Osteoblast (primary cell): ENCODE data around the gene HIGD2A. TPM values are rescaled to one million over a fixed set of nuclear protein-coding genes. Genes with fewer than 3 reads are reported as not detected.

Source experiments
- DNase-seq: peaks from one replicate; pipeline ENCODE4 v3.0.0; 2011; ENCODE audit warnings: low spot score, mixed read lengths; ENCODE audit not compliant: insufficient read length; ENCODE audit errors: missing footprints
- H2AFZ ChIP-seq: 2 replicates; pipeline ENCODE4 v1.6.0; 2011; ENCODE audit warnings: mild to moderate bottlenecking, low read length
- H3K27ac ChIP-seq: 2 replicates; pipeline ENCODE4 v1.5.1; 2011; ENCODE audit warnings: mild to moderate bottlenecking, low read depth, low read length, moderate library complexity
- H3K27me3 ChIP-seq: 2 replicates; pipeline ENCODE4 v1.6.0; 2012; ENCODE audit warnings: mild to moderate bottlenecking, control low read depth, inconsistent platforms, low read length, moderate library complexity; ENCODE audit not compliant: insufficient read depth
- H3K36me3 ChIP-seq: 2 replicates; pipeline ENCODE4 v1.5.1; 2011; ENCODE audit warnings: mild to moderate bottlenecking, low read length, control low read depth, moderate library complexity; ENCODE audit not compliant: insufficient read depth
- H3K4me1 ChIP-seq: 2 replicates; pipeline ENCODE4 v1.5.1; 2011; ENCODE audit warnings: mild to moderate bottlenecking, low read length, control low read depth, moderate library complexity; ENCODE audit not compliant: insufficient read depth
- H3K4me2 ChIP-seq: 2 replicates; pipeline ENCODE4 v1.6.0; 2011; ENCODE audit warnings: mild to moderate bottlenecking, low read length; ENCODE audit not compliant: insufficient read depth
- H3K4me3 ChIP-seq: fragments of 200-600 bp; sonication (generic); 3 replicates; pipeline ENCODE4 v1.5.1; 2012; ENCODE audit warnings: mild to moderate bottlenecking, low read length, inconsistent platforms; ENCODE audit not compliant: insufficient read depth
- H3K79me2 ChIP-seq: 2 replicates; pipeline ENCODE4 v1.6.0; 2012; ENCODE audit warnings: mild to moderate bottlenecking, low read length, control low read depth, inconsistent platforms; ENCODE audit not compliant: insufficient read depth
- H3K9me3 ChIP-seq: 2 replicates; pipeline ENCODE4 v1.5.1; 2011; ENCODE audit warnings: low read depth, low read length, control low read depth
- H4K20me1 ChIP-seq: 2 replicates; pipeline ENCODE4 v1.6.0; 2012; ENCODE audit warnings: mild to moderate bottlenecking, low read length, control low read depth; ENCODE audit not compliant: insufficient read depth
- CTCF ChIP-seq: IDR thresholded peaks from 2 replicates; pipeline ENCODE4 v1.5.1; 2011; ENCODE audit warnings: mild to moderate bottlenecking, low read depth, low read length, moderate library complexity; ENCODE audit errors: extremely low read depth
- total RNA-seq: library from RNA; depleted of rRNA; stranded (reverse); fragments of >200 nt; gene quantifications from 2 replicates; pipeline ENCODE4 v1.2.3, GENCODE V29; 2012

The HIGD2A gene
- total RNA-seq, 1 donor = 34.7 TPM

DNA sequence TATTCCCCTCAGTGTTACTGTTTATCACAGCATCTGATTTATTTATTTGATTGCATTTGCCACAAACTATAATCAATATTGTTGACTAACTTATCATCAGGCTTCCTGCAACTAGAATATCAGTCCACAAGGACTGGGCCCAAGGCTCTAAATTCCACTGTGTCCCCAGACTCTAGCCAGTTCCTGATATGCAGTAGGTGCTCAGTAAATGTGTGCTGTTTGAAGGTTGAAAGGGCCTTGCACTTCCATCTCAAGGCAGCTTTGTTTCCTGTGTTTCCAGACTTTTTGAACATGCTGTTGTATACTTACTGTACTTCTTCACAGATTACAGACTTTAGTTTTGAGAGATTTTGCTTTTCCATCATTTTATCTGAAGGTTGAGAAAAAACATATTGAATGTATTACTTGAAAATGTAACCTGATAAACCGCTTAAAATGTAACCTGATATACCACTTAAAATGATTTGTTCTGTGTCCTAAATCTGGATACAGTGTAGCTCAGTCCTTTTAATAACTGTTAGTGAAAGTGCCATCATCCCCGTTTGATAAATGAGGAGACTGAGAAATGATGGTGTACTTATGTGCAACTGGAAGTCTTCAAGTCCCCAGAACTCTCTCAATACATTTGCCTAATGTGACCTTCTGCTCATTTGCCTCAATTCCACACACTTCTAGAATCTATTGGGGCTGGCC, 45.6 kb upstream of the HIGD2A start:
- Histone ChIP-seq H3K4me3 (no peak overlapping the region), H2AFZ (no peak overlapping the region), H3K4me1 (no peaks in the 10 kb centered on the region), H3K79me2 (no peaks in the 10 kb centered on the region), H3K27me3 (no peaks in the 10 kb centered on the region), H3K36me3 (peaks cover 33% of the 10 kb centered on the region), H4K20me1 (no peaks in the 10 kb centered on the region), H3K9me3 (no peaks in the 10 kb centered on the region), H3K27ac (no peak overlapping the region), H3K4me2 (no peak overlapping the region)
- DNase-seq = no peak
- no peak for TF ChIP-seq CTCF

DNA sequence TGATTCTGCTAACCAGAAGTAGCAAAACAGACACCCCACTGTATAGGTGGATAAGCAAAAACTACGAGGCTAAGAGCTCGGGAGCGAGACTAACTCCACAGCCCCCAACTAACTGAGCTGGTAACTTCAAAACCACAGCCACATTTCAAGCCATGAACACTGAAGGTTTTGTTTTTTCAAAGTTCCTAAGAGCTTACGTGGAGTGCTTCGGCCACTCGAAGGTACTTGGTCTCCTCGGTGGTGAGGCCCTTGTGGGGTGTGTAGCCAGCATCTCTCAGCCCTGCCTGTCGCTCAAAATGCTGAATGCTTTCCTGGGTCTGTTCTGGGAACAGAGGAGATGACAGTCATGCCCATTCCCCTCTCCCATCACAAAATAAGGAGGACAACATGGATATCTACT, 38.1 kb upstream of the HIGD2A start:
- no peak for TF ChIP-seq CTCF
- H3K4me1 ChIP-seq = no peaks in the 10 kb centered on the region
- no peak for DNase-seq
- H3K79me2 ChIP-seq = peaks cover 44% of the 10 kb centered on the region
- H3K27me3 ChIP-seq = no peaks in the 10 kb centered on the region
- H3K27ac ChIP-seq = no peak overlapping the region
- H3K9me3 ChIP-seq = no peaks in the 10 kb centered on the region
- peaks cover 80% of the 10 kb centered on the region for H3K36me3 ChIP-seq
- H2AFZ ChIP-seq = no peak overlapping the region
- no peak overlapping the region for H3K4me3 ChIP-seq
- peaks cover 25% of the 10 kb centered on the region for H4K20me1 ChIP-seq
- H3K4me2 ChIP-seq = no peak overlapping the region

GRCh38 chr5:176352116-176352878, 36.3 kb upstream of the HIGD2A start:
- peaks cover 37% of the 10 kb centered on the region for H4K20me1 ChIP-seq
- H2AFZ ChIP-seq = no peak overlapping the region
- H3K27ac ChIP-seq = no peak overlapping the region
- no peaks in the 10 kb centered on the region for H3K9me3 ChIP-seq
- no peak for TF ChIP-seq CTCF
- DNase-seq = no peak
- H3K27me3 ChIP-seq = no peaks in the 10 kb centered on the region
- peaks cover 71% of the 10 kb centered on the region for H3K36me3 ChIP-seq
- H3K4me2 ChIP-seq = no peak overlapping the region
- peaks cover 62% of the 10 kb centered on the region for H3K79me2 ChIP-seq
- no peaks in the 10 kb centered on the region for H3K4me1 ChIP-seq
- H3K4me3 ChIP-seq = no peak overlapping the region

- TF ChIP-seq CTCF = no peak
- H2AFZ ChIP-seq = no peak overlapping the region
- no peak overlapping the region for H3K4me2 ChIP-seq
- no peaks in the 10 kb centered on the region for H3K9me3 ChIP-seq
- no peak for DNase-seq
- peaks cover 67% of the 10 kb centered on the region for H3K36me3 ChIP-seq
- H3K27ac ChIP-seq = no peak overlapping the region
- H3K27me3 ChIP-seq = no peaks in the 10 kb centered on the region
- H3K4me1 ChIP-seq = no peaks in the 10 kb centered on the region
- no peak overlapping the region for H3K4me3 ChIP-seq
- H3K79me2 ChIP-seq = peaks cover 75% of the 10 kb centered on the region
- peaks cover 43% of the 10 kb centered on the region for H4K20me1 ChIP-seq
Measured at GRCh38 chr5:176353533-176353932, 35.0 kb upstream of the HIGD2A start.
